Natural killer cell (primary cell): ENCODE data around the gene MAP3K20. TPM values are rescaled to one million over a fixed set of nuclear protein-coding genes. Genes with fewer than 3 reads are reported as not detected.

Experiments
- ATAC-seq, 3 donors: fragments of 150-1000 bp in 2 of 3; fragments of 200-7000 bp in 1 of 3; cut with Tn5 transposase; 1 replicate in 1 of 3; 2 replicates in 2 of 3; pipeline ENCODE4 v1.10.0; 2021; ENCODE audit warnings: mild to moderate bottlenecking in 2 of 3, moderate library complexity in 2 of 3
- DNase-seq, 2 donors: peaks; one replicate each; pipeline versions ENCODE4 v3.0.0 to v3.0.0-alpha.2; 2013 to 2021; ENCODE audit warnings: mixed read lengths in 1 of 2
- H3K27ac ChIP-seq: one replicate; pipeline ENCODE4 v1.5.1; 2013; ENCODE audit warnings: mild to moderate bottlenecking, low read length
- H3K27me3 ChIP-seq: one replicate; pipeline ENCODE4 v1.6.1; 2013; ENCODE audit warnings: low read length; ENCODE audit not compliant: control insufficient read depth, insufficient read depth
- H3K36me3 ChIP-seq: one replicate; pipeline ENCODE4 v1.6.1; 2013; ENCODE audit warnings: low read length; ENCODE audit not compliant: control insufficient read depth, insufficient read depth
- H3K4me1 ChIP-seq: one replicate; pipeline ENCODE4 v1.6.1; 2013; ENCODE audit warnings: low read length; ENCODE audit not compliant: control insufficient read depth, insufficient read depth
- H3K4me3 ChIP-seq: one replicate; pipeline ENCODE4 v1.5.1; 2013; ENCODE audit warnings: low read length
- H3K9me3 ChIP-seq: one replicate; pipeline ENCODE4 v1.6.1; 2013; ENCODE audit warnings: low read length; ENCODE audit not compliant: control insufficient read depth, insufficient read depth
- H3K27ac Mint-ChIP-seq, 2 donors: one replicate each; pipeline ENCODE4 v1.8.0; 2022; ENCODE audit warnings: mild to moderate bottlenecking in 2 of 2, mixed read lengths in 2 of 2, moderate library complexity in 1 of 2
- H3K27me3 Mint-ChIP-seq, 2 donors: one replicate each; pipeline ENCODE4 v1.8.0; 2022; ENCODE audit warnings: low read depth in 2 of 2, mixed read lengths in 2 of 2
- H3K36me3 Mint-ChIP-seq: one replicate; pipeline ENCODE4 v1.8.0; 2022; ENCODE audit warnings: mixed read lengths
- H3K4me1 Mint-ChIP-seq, 2 donors: one replicate each; pipeline ENCODE4 v1.8.0; 2022; ENCODE audit warnings: mixed read lengths in 2 of 2
- H3K4me3 Mint-ChIP-seq: one replicate; pipeline ENCODE4 v1.8.0; 2022; ENCODE audit warnings: mild to moderate bottlenecking, moderate library complexity, mixed read lengths
- H3K9me3 Mint-ChIP-seq, 2 donors: one replicate each; pipeline ENCODE4 v1.8.0; 2022; ENCODE audit warnings: mixed read lengths in 2 of 2
- WGBS: methylation state at CpG from one replicate; pipeline ENCODE4 v1.1.7; 2013; ENCODE audit warnings: missing lambda C conversion rate; ENCODE audit not compliant: insufficient coverage; 5-methylcytosine and 5-hydroxymethylcytosine counted together
- intact Hi-C: fragments of 100-400 bp; cut with micrococcal nuclease; formaldehyde crosslinking; loops from one replicate; pipeline ENCODE4 v1.14.2; 2022
- total RNA-seq, 4 donors: library from RNA; stranded (reverse); fragments of 120-200 nt in 1 of 4; gene quantifications; one replicate each; pipeline versions ENCODE4 v1.2.3 to v1.2.4, GENCODE V29; 2013 to 2022
- TF ChIP-seq, protein P1 (sequence below): fragments of 200-600 bp; IDR thresholded peaks from one replicate; pipeline ENCODE4 v1.8.0; 2022; ENCODE audit warnings: antibody characterized with exemption

MAP3K20 gene
- total RNA-seq, 3 donors from 2014 or later (not counting 1 experiment from before 2014, with no cell fraction given), result 1.6 to 3.0 (median 2.5) TPM

DNA sequence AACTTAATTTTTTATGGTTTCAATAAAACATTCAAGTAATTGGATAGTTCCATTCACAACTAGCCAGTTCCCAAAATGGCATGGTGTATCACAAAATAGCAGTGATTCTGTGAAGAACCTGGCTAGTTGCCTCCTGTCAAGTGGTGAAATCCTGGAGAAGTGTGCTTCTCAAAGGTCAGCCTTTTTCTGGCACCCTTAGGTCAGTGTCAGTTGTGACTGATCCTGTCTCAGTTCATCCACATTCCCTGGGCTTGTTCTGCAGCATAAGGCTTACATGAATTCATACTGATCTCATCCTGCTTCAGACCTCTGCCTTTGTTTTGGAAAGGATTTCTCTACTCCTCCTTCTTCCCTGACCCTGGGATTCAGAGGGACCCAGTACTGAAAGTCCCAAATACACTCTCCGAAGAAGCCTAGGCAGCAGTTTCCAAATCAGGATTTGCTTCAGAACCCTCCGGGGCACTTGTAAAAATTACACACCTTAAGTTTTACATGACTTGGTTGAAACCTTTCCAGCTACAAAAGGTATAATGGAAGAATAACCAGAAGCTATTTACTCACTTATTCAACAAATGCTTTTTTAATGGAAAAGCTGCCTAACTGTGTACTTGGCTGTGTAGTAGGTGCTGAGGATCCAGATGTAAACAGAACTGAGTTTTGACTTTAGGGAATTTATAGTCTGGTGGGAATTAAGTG lies 11.0 kb downstream of the MAP3K20 start:
- intact Hi-C loops, result no loop called here
- WGBS, result 97% methylated on average over 2 of the region's 2 CpGs
- H3K27ac Mint-ChIP-seq, result no peak overlapping the region
- Histone ChIP-seq H3K27me3 (no peaks in the 10 kb centered on the region), H3K36me3 (no peaks in the 10 kb centered on the region), H3K9me3 (no peaks in the 10 kb centered on the region), H3K27ac (no peak overlapping the region), H3K4me3 (no peak overlapping the region), H3K4me1 (no peaks in the 10 kb centered on the region)
- H3K9me3 Mint-ChIP-seq, result no peaks in the 10 kb centered on the region
- H3K4me3 Mint-ChIP-seq, result no peak overlapping the region
- ATAC-seq, result no peak
- H3K4me1 Mint-ChIP-seq, result no peaks in the 10 kb centered on the region
- H3K36me3 Mint-ChIP-seq, result no peaks in the 10 kb centered on the region
- DNase-seq, result no peak
- TF ChIP-seq, protein P1, sequence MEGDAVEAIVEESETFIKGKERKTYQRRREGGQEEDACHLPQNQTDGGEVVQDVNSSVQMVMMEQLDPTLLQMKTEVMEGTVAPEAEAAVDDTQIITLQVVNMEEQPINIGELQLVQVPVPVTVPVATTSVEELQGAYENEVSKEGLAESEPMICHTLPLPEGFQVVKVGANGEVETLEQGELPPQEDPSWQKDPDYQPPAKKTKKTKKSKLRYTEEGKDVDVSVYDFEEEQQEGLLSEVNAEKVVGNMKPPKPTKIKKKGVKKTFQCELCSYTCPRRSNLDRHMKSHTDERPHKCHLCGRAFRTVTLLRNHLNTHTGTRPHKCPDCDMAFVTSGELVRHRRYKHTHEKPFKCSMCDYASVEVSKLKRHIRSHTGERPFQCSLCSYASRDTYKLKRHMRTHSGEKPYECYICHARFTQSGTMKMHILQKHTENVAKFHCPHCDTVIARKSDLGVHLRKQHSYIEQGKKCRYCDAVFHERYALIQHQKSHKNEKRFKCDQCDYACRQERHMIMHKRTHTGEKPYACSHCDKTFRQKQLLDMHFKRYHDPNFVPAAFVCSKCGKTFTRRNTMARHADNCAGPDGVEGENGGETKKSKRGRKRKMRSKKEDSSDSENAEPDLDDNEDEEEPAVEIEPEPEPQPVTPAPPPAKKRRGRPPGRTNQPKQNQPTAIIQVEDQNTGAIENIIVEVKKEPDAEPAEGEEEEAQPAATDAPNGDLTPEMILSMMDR, result no peak
- H3K27me3 Mint-ChIP-seq, result no peaks in the 10 kb centered on the region

DNA sequence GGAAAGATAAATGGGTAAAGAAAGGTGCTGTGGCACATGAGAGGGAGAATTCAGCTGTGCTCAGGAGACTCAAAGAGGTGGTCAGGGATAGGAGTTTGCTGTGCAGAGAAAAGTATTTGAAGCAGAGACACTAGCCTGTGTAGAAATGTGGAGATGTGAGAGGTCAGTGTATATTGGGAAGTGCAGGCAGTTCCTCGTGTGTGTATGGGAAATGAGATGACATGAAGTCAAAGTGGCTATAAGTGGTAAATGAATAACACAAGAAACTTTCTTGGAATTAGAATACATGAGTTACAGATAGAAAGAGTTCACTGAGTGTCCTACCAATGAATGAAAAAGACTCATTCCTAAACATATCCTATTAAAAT lies 11.6 kb downstream of the MAP3K20 start:
- TF ChIP-seq, protein P1, result no peak
- intact Hi-C loops, result no loop called here
- ATAC-seq, result no peak
- WGBS, result 67% methylated on average over 1 of the region's 1 CpG
- no peaks in the 10 kb centered on the region for H3K36me3 Mint-ChIP-seq
- Histone ChIP-seq H3K9me3 (no peaks in the 10 kb centered on the region), H3K4me1 (no peaks in the 10 kb centered on the region), H3K27me3 (no peaks in the 10 kb centered on the region), H3K36me3 (no peaks in the 10 kb centered on the region), H3K27ac (no peak overlapping the region), H3K4me3 (no peak overlapping the region)
- no peak for DNase-seq
- no peaks in the 10 kb centered on the region for H3K9me3 Mint-ChIP-seq
- no peaks in the 10 kb centered on the region for H3K27me3 Mint-ChIP-seq
- H3K27ac Mint-ChIP-seq, result no peak overlapping the region
- H3K4me1 Mint-ChIP-seq, result no peaks in the 10 kb centered on the region
- H3K4me3 Mint-ChIP-seq, result no peak overlapping the region

DNA sequence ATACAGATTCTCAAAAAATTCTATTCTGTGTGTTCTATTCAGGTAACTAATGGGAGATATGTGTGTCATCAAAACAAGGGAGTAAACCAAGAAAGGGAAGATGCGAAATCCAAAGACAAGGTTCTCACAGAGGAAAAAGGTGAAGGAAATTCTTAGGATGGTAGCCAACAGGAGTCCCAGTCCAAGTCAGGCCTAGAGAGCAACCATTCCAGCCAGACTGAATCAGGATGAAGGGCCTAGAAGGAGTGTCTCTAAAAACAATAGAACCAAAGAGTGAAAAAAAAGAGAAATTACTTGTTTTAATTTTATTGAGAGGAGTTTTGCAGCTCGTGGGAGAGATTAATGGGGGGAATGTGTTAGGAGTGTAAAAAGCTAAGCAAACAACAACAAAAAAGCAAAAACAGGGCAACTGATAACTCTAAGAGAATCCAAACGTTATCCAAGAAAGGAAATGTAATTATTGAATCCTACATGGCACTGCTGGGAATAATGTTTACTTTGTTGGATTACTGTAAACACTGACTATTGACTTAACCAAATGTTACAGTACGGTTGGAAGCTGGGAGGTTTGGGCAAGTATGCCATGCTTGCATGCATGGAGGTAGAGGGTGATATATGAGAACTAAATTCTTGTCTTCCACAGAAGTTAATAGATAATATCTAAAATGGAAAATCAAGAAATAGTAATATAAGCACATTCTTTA lies 12.3 kb downstream of the MAP3K20 start:
- H3K27ac Mint-ChIP-seq, result no peak overlapping the region
- intact Hi-C loops, result no loop called here
- no peak overlapping the region for H3K4me3 Mint-ChIP-seq
- 93% methylated on average over 4 of the region's 4 CpGs for WGBS
- H3K27me3 ChIP-seq, result no peaks in the 10 kb centered on the region
- H3K27me3 Mint-ChIP-seq, result no peaks in the 10 kb centered on the region
- TF ChIP-seq, protein P1, result no peak
- H3K9me3 Mint-ChIP-seq, result no peaks in the 10 kb centered on the region
- no peak overlapping the region for H3K27ac ChIP-seq
- H3K4me1 ChIP-seq, result no peaks in the 10 kb centered on the region
- no peaks in the 10 kb centered on the region for H3K36me3 ChIP-seq
- H3K4me1 Mint-ChIP-seq, result no peaks in the 10 kb centered on the region
- DNase-seq (no peak), ATAC-seq (no peak)
- no peaks in the 10 kb centered on the region for H3K36me3 Mint-ChIP-seq
- no peak overlapping the region for H3K4me3 ChIP-seq
- H3K9me3 ChIP-seq, result no peaks in the 10 kb centered on the region
